Neural progenitor cell (in vitro differentiated cells): ENCODE measurements around the gene POLE. TPM values are rescaled to one million over a fixed set of nuclear protein-coding genes. Genes with fewer than 3 reads are reported as not detected.
A peak's percentile ranks its signal among the peaks of the same experiment; 100 is the strongest.

Source experiments
- DNase-seq: peaks from one replicate; pipeline ENCODE4 v3.0.0-alpha.2; 2016; ENCODE audit warnings: low spot score
- H2AFZ ChIP-seq: fragments of 200-600 bp; sonication (generic); replicated peaks from 2 replicates; pipeline ENCODE4 v1.6.1; 2016; ENCODE audit warnings: antibody characterized with exemption
- H3F3A ChIP-seq: fragments of 200-600 bp; sonication (generic); 2 replicates; pipeline ENCODE4 v1.6.1; 2016; ENCODE audit warnings: antibody characterized with exemption, low read depth
- H3K27ac ChIP-seq: fragments of 200-600 bp; sonication (generic); 2 replicates; pipeline ENCODE4 v1.5.1; 2016; ENCODE audit warnings: mild to moderate bottlenecking
- H3K27me3 ChIP-seq: fragments of 200-600 bp; sonication (generic); 2 replicates; pipeline ENCODE4 v1.6.1; 2016; ENCODE audit warnings: mild to moderate bottlenecking, moderate library complexity
- H3K36me3 ChIP-seq: fragments of 200-600 bp; sonication (generic); 2 replicates; pipeline ENCODE4 v1.5.1; 2016
- H3K4me1 ChIP-seq: fragments of 200-600 bp; sonication (generic); 2 replicates; pipeline ENCODE4 v1.6.1; 2016; ENCODE audit warnings: mixed run types
- H3K4me2 ChIP-seq: fragments of 200-600 bp; sonication (generic); 2 replicates; pipeline ENCODE4 v1.6.1; 2016
- H3K4me3 ChIP-seq: fragments of 200-600 bp; sonication (generic); 2 replicates; pipeline ENCODE4 v1.5.1; 2016
- H3K79me2 ChIP-seq: fragments of 200-600 bp; sonication (generic); 2 replicates; pipeline ENCODE4 v1.6.1; 2016; ENCODE audit warnings: low read depth
- H3K9ac ChIP-seq: fragments of 200-600 bp; sonication (generic); 2 replicates; pipeline ENCODE4 v1.6.1; 2016
- H3K9me3 ChIP-seq: fragments of 200-600 bp; sonication (generic); 2 replicates; pipeline ENCODE4 v1.5.1; 2016; ENCODE audit warnings: low read depth
- H4K20me1 ChIP-seq: fragments of 200-600 bp; sonication (generic); 2 replicates; pipeline ENCODE4 v1.6.1; 2016; ENCODE audit warnings: low read depth
- H3K27ac Mint-ChIP-seq: 3 replicates; pipeline ENCODE4 v1.8.0; 2021; ENCODE audit warnings: mixed read lengths
- H3K27me3 Mint-ChIP-seq: 2 replicates; pipeline ENCODE4 v1.8.0; 2022; ENCODE audit warnings: low read depth, mild to moderate bottlenecking, inconsistent platforms, moderate library complexity, mixed read lengths; ENCODE audit not compliant: insufficient read depth
- H3K36me3 Mint-ChIP-seq: 3 replicates; pipeline ENCODE4 v1.8.0; 2021; ENCODE audit warnings: mixed read lengths
- H3K4me1 Mint-ChIP-seq: 3 replicates; pipeline ENCODE4 v1.8.0; 2021; ENCODE audit warnings: mixed read lengths
- H3K4me3 Mint-ChIP-seq: 3 replicates; pipeline ENCODE4 v1.8.0; 2021; ENCODE audit warnings: mild to moderate bottlenecking, moderate library complexity, mixed read lengths
- H3K9me3 Mint-ChIP-seq: 3 replicates; pipeline ENCODE4 v1.8.0; 2020; ENCODE audit warnings: mixed read lengths
- CTCF ChIP-seq: fragments of 200-600 bp; sonication (generic); IDR thresholded peaks from 2 replicates; pipeline ENCODE4 v1.5.1; 2017; ENCODE audit warnings: antibody characterized with exemption, mild to moderate bottlenecking
- EZH2 ChIP-seq: fragments of 200-600 bp; sonication (generic); IDR thresholded peaks from 2 replicates; pipeline ENCODE4 v1.6.1; 2017; ENCODE audit warnings: antibody characterized with exemption, mild to moderate bottlenecking, moderate library complexity
- EZH2phosphoT487 ChIP-seq: fragments of 200-600 bp; sonication (generic); IDR thresholded peaks from 2 replicates; pipeline ENCODE4 v1.6.1; 2017; ENCODE audit warnings: antibody characterized with exemption
- total RNA-seq: library from RNA; depleted of rRNA; stranded (reverse); fragments of >200 nt; gene quantifications from 2 replicates; pipeline ENCODE4 v1.2.3, GENCODE V29; 2015; ENCODE audit warnings: low replicate concordance

POLE gene
- total RNA-seq, 1 donor from 2014 or later = 46.8 TPM

GRCh38 chr12:132582582-132583410 lies 104.3 kb downstream of the POLE start:
- Histone ChIP-seq H3K79me2 (no peaks in the 10 kb centered on the region), H4K20me1 (peaks cover 69% of the 10 kb centered on the region), H3K9ac (no peak overlapping the region), H3K4me1 (peaks cover 15% of the 10 kb centered on the region), H2AFZ (no peak overlapping the region), H3K4me3 (peak overlapping the region; percentile 28), H3K27ac (no peak overlapping the region), H3F3A (peaks cover 27% of the 10 kb centered on the region), H3K9me3 (no peaks in the 10 kb centered on the region), H3K36me3 (no peaks in the 10 kb centered on the region), H3K27me3 (peaks cover 77% of the 10 kb centered on the region), H3K4me2 (peak overlapping the region; percentile 68)
- peaks cover 4% of the 10 kb centered on the region for H3K4me1 Mint-ChIP-seq
- peak; percentile 96 for TF ChIP-seq EZH2
- peak; percentile 92 for TF ChIP-seq EZH2phosphoT487
- no peak for TF ChIP-seq CTCF
- DNase-seq = no peak
- peaks cover 9% of the 10 kb centered on the region for H3K36me3 Mint-ChIP-seq
- H3K27me3 Mint-ChIP-seq = peaks cover 29% of the 10 kb centered on the region
- H3K9me3 Mint-ChIP-seq = no peaks in the 10 kb centered on the region
- no peak overlapping the region for H3K27ac Mint-ChIP-seq
- H3K4me3 Mint-ChIP-seq = no peak overlapping the region

- Mint-ChIP-seq H3K4me3 (no peak overlapping the region), H3K36me3 (peaks cover 10% of the 10 kb centered on the region)
- peak; percentile 52 for DNase-seq
Observed at GRCh38 chr12:132582058-132582420, 105.1 kb downstream of the POLE start.

GRCh38 chr12:132581348-132582057 lies 105.6 kb downstream of the POLE start:
- peaks cover 10% of the 10 kb centered on the region for H3K36me3 Mint-ChIP-seq
- no peak overlapping the region for H3K4me3 Mint-ChIP-seq
- H3K27ac ChIP-seq = no peak overlapping the region
- DNase-seq = no peak
- no peak overlapping the region for H2AFZ ChIP-seq
- TF ChIP-seq CTCF (no peak), EZH2 (no peak), EZH2phosphoT487 (no peak)
- H3K4me3 ChIP-seq = no peak overlapping the region
- no peak overlapping the region for H3K9ac ChIP-seq
- H3K9me3 Mint-ChIP-seq = no peaks in the 10 kb centered on the region
- no peak overlapping the region for H3K27ac Mint-ChIP-seq
- peaks cover 24% of the 10 kb centered on the region for H3K27me3 Mint-ChIP-seq
- peaks cover 64% of the 10 kb centered on the region for H3K27me3 ChIP-seq
- H3K9me3 ChIP-seq = no peaks in the 10 kb centered on the region
- no peaks in the 10 kb centered on the region for H3K36me3 ChIP-seq
- peak overlapping the region; percentile 68 for H3K4me2 ChIP-seq
- peaks cover 27% of the 10 kb centered on the region for H3F3A ChIP-seq
- H3K4me1 ChIP-seq = peaks cover 15% of the 10 kb centered on the region
- H4K20me1 ChIP-seq = peaks cover 80% of the 10 kb centered on the region
- peaks cover 4% of the 10 kb centered on the region for H3K4me1 Mint-ChIP-seq
- H3K79me2 ChIP-seq = no peaks in the 10 kb centered on the region

More at GRCh38 chr12:132582058-132582420, 105.1 kb downstream of the POLE start:
- Mint-ChIP-seq H3K27me3 (peaks cover 27% of the 10 kb centered on the region), H3K9me3 (no peaks in the 10 kb centered on the region), H3K4me1 (peaks cover 4% of the 10 kb centered on the region), H3K27ac (no peak overlapping the region)
- Histone ChIP-seq H3F3A (peaks cover 27% of the 10 kb centered on the region), H3K9ac (no peak overlapping the region), H3K4me2 (peak overlapping the region; percentile 68), H3K79me2 (no peaks in the 10 kb centered on the region), H3K9me3 (no peaks in the 10 kb centered on the region), H2AFZ (no peak overlapping the region), H3K4me3 (peak overlapping the region; percentile 28), H3K4me1 (peaks cover 15% of the 10 kb centered on the region), H3K27ac (no peak overlapping the region), H4K20me1 (peaks cover 76% of the 10 kb centered on the region), H3K36me3 (no peaks in the 10 kb centered on the region), H3K27me3 (peaks cover 70% of the 10 kb centered on the region)
- no peak for TF ChIP-seq EZH2phosphoT487
- TF ChIP-seq EZH2 = no peak
- no peak for TF ChIP-seq CTCF
